ENCODE measurements around the gene IGFL2. TPM values are rescaled to one million over a fixed set of nuclear protein-coding genes. Genes with fewer than 3 reads are reported as not detected.
"Not testable (repeated sequence)": the region's sequence is repeated elsewhere in the genome, so short reads cannot be mapped to it uniquely, and the experiment has no call there.

Gene IGFL2
- total RNA-seq, 1 experiment from 2014 or later, result not detected

DNA sequence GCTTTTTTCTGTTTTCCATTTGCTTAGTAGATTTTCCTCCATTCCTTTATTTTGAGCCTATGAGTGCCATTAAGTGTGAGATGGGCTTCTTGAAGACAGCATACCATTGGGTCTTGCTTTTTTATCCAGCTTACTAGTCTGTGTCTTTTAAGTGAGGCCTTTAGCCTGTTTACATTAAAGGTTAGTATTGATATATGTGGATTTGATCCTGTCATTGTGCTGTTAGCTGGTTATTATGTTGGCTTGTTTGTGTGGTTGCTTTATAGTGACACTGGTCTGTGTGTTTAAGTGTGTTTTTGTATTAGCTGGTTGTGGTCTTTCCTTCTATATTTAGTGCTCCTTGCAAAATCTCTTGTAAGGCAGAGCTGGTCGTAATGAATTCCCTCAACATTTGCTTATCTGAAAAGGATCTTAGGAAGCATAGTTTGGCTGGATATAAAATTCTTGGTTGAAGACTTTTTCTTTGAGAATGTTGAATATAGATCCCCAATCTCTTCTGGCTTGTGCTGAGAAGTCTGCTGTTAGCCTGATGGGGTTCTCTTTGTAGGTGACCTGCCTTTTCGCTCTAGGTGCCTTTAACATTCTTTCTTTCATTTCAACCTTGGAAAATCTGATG lies 13.7 kb downstream of the IGFL2 start:
- H3K79me2 ChIP-seq (ENCODE audit: insufficient read depth, low read length); DNase-seq (ENCODE audit: low read depth, low spot score); H3K27ac ChIP-seq (ENCODE audit: low read depth, low read length); H3K36me3 ChIP-seq (ENCODE audit: control insufficient read depth in 1 of 2, insufficient read depth in 2 of 2, low read length in 2 of 2); H3K27me3 ChIP-seq (ENCODE audit: insufficient read depth, low read length); H3K4me2 ChIP-seq (ENCODE audit: low read length); CTCF ChIA-PET; H3K9ac ChIP-seq (ENCODE audit: low read length); H3K9me2 ChIP-seq (ENCODE audit: insufficient read depth); intact Hi-C loops (cut with micrococcal nuclease); H4K20me1 ChIP-seq (ENCODE audit: insufficient read depth); H3K9me3 ChIP-seq (ENCODE audit: control insufficient read depth in 1 of 2, insufficient read depth in 1 of 2, low read depth in 1 of 2, low read length in 2 of 2); H3K4me1 ChIP-seq (ENCODE audit: control insufficient read depth in 1 of 2, insufficient read depth in 2 of 2, low read length in 2 of 2); H2AFZ ChIP-seq (ENCODE audit: low read depth, low read length, poor library complexity, severe bottlenecking); RAD21 ChIA-PET (ENCODE audit: low non-redundant PET in 1 of 2, low total read pairs in 2 of 2, uncharacterized antibody in 2 of 2, unreplicated experiment in 2 of 2); ATAC-seq; BruUV-seq (replicated peaks); H3K4me3 ChIP-seq (replicated peaks in 1 of 2; ENCODE audit: low read depth in 1 of 2, low read length in 2 of 2); POLR2A ChIA-PET: not testable (repeated sequence)

DNA sequence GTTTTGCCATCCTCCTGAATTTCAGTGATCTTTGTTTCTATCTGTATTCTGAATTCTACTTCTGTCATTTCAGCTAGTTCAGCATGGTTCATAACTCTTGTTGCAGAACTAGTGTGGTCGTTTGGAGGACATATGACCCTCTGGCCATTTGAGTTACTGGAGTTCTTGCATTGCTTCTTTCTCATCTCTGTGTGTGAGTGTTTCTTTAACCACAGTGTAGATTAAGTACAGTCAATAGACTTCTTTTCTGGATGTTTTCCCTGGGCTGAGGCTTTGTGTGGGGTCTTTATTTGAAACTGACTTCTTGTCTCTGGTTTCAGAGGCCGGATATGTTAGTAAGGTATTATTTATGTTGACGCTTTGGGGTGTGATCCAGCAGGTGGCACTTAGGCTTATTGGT lies 14.7 kb downstream of the IGFL2 start:
- Histone ChIP-seq H3K4me1 (ENCODE audit: control insufficient read depth in 1 of 2, insufficient read depth in 2 of 2, low read length in 2 of 2) (no peaks in the 10 kb centered on the region), H3K27me3 (ENCODE audit: insufficient read depth, low read length) (no peaks in the 10 kb centered on the region), H2AFZ (ENCODE audit: low read depth, low read length, poor library complexity, severe bottlenecking) (no peak overlapping the region), H3K27ac (ENCODE audit: low read depth, low read length) (no peak overlapping the region), H4K20me1 (ENCODE audit: insufficient read depth) (no peaks in the 10 kb centered on the region), H3K79me2 (ENCODE audit: insufficient read depth, low read length) (no peaks in the 10 kb centered on the region), H3K9me3 (ENCODE audit: control insufficient read depth in 1 of 2, insufficient read depth in 1 of 2, low read depth in 1 of 2, low read length in 2 of 2) (no peaks in the 10 kb centered on the region), H3K36me3 (ENCODE audit: control insufficient read depth in 1 of 2, insufficient read depth in 2 of 2, low read length in 2 of 2) (no peaks in the 10 kb centered on the region), H3K4me2 (ENCODE audit: low read length) (no peak overlapping the region), H3K9me2 (ENCODE audit: insufficient read depth) (no peaks in the 10 kb centered on the region), H3K4me3 (replicated peaks in 1 of 2; ENCODE audit: low read depth in 1 of 2, low read length in 2 of 2) (no peak overlapping the region), H3K9ac (ENCODE audit: low read length) (no peak overlapping the region)
- ATAC-seq, result no peak
- POLR2A ChIA-PET, result no interaction called here
- CTCF ChIA-PET, result no interaction called here
- TF ChIP-seq ELF1 (IDR thresholded peaks at IDR 0.05; ENCODE audit: borderline replicate concordance, low read depth), result no peak
- no peak for TF ChIP-seq JUND (IDR thresholded peaks at IDR 0.05)
- no peak for TF ChIP-seq EZH2 (IDR thresholded peaks at IDR 0.05)
- no peak for TF ChIP-seq POLR2AphosphoS5 (IDR thresholded peaks at IDR 0.05; ENCODE audit: low read depth, low read length)
- TF ChIP-seq SP1 (IDR thresholded peaks at IDR 0.05; ENCODE audit: low read depth), result no peak
- TF ChIP-seq TCF7L2 (IDR thresholded peaks at IDR 0.05; ENCODE audit: borderline replicate concordance, extremely low read depth, insufficient read depth, insufficient read length), result no peak
- no peak for TF ChIP-seq EZH2phosphoT487 (IDR thresholded peaks at IDR 0.05; ENCODE audit: borderline replicate concordance)
- TF ChIP-seq, protein P1, sequence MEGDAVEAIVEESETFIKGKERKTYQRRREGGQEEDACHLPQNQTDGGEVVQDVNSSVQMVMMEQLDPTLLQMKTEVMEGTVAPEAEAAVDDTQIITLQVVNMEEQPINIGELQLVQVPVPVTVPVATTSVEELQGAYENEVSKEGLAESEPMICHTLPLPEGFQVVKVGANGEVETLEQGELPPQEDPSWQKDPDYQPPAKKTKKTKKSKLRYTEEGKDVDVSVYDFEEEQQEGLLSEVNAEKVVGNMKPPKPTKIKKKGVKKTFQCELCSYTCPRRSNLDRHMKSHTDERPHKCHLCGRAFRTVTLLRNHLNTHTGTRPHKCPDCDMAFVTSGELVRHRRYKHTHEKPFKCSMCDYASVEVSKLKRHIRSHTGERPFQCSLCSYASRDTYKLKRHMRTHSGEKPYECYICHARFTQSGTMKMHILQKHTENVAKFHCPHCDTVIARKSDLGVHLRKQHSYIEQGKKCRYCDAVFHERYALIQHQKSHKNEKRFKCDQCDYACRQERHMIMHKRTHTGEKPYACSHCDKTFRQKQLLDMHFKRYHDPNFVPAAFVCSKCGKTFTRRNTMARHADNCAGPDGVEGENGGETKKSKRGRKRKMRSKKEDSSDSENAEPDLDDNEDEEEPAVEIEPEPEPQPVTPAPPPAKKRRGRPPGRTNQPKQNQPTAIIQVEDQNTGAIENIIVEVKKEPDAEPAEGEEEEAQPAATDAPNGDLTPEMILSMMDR (IDR thresholded peaks at IDR 0.05 in 2 of 3, conservative IDR thresholded peaks at IDR 0.05 in 1 of 3; ENCODE audit: borderline replicate concordance in 1 of 3, insufficient read depth in 1 of 3, low read depth in 2 of 3, low read length in 2 of 3), result no peak
- TF ChIP-seq POLR2A (IDR thresholded peaks at IDR 0.05; ENCODE audit: borderline replicate concordance, extremely low read depth, insufficient read depth, insufficient read length), result no peak
- TF ChIP-seq, protein P2, sequence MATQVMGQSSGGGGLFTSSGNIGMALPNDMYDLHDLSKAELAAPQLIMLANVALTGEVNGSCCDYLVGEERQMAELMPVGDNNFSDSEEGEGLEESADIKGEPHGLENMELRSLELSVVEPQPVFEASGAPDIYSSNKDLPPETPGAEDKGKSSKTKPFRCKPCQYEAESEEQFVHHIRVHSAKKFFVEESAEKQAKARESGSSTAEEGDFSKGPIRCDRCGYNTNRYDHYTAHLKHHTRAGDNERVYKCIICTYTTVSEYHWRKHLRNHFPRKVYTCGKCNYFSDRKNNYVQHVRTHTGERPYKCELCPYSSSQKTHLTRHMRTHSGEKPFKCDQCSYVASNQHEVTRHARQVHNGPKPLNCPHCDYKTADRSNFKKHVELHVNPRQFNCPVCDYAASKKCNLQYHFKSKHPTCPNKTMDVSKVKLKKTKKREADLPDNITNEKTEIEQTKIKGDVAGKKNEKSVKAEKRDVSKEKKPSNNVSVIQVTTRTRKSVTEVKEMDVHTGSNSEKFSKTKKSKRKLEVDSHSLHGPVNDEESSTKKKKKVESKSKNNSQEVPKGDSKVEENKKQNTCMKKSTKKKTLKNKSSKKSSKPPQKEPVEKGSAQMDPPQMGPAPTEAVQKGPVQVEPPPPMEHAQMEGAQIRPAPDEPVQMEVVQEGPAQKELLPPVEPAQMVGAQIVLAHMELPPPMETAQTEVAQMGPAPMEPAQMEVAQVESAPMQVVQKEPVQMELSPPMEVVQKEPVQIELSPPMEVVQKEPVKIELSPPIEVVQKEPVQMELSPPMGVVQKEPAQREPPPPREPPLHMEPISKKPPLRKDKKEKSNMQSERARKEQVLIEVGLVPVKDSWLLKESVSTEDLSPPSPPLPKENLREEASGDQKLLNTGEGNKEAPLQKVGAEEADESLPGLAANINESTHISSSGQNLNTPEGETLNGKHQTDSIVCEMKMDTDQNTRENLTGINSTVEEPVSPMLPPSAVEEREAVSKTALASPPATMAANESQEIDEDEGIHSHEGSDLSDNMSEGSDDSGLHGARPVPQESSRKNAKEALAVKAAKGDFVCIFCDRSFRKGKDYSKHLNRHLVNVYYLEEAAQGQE (IDR thresholded peaks at IDR 0.05; ENCODE audit: low read depth), result no peak
- no peak for TF ChIP-seq SRF (IDR thresholded peaks at IDR 0.05; ENCODE audit: low read depth)
- TF ChIP-seq ZFX (IDR thresholded peaks at IDR 0.05), result no peak
- TF ChIP-seq EGR1 (IDR thresholded peaks at IDR 0.05; ENCODE audit: low read depth), result no peak
- TF ChIP-seq, protein P3, sequence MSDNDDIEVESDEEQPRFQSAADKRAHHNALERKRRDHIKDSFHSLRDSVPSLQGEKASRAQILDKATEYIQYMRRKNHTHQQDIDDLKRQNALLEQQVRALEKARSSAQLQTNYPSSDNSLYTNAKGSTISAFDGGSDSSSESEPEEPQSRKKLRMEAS (IDR thresholded peaks at IDR 0.05), result no peak
- TF ChIP-seq FOSL1 (IDR thresholded peaks at IDR 0.05; ENCODE audit: low read depth), result no peak
- TF ChIP-seq ZNF274 (IDR thresholded peaks at IDR 0.05; ENCODE audit: low read depth, low read length), result no peak
- TF ChIP-seq SIN3A (IDR thresholded peaks at IDR 0.05; ENCODE audit: low read depth), result no peak
- no peak for TF ChIP-seq CBX3 (IDR thresholded peaks at IDR 0.05; ENCODE audit: low read depth)
- DNase-seq (ENCODE audit: low read depth, low spot score), result no peak
- RAD21 ChIA-PET (ENCODE audit: low non-redundant PET in 1 of 2, low total read pairs in 2 of 2, uncharacterized antibody in 2 of 2, unreplicated experiment in 2 of 2), result no interaction called here
- intact Hi-C loops (cut with micrococcal nuclease), result no loop called here
- no TSS peak for BruUV-seq (replicated peaks)
